NCI-H748 treated with DMSO at 0.1 percent for 48 hours (cell line): ENCODE results near the gene MAFG.

Experiments used
- DNase-seq: peaks from one replicate; lab custom pipeline; 2025; lab: John Stamatoyannopoulos, UW

MAFG gene

DNA sequence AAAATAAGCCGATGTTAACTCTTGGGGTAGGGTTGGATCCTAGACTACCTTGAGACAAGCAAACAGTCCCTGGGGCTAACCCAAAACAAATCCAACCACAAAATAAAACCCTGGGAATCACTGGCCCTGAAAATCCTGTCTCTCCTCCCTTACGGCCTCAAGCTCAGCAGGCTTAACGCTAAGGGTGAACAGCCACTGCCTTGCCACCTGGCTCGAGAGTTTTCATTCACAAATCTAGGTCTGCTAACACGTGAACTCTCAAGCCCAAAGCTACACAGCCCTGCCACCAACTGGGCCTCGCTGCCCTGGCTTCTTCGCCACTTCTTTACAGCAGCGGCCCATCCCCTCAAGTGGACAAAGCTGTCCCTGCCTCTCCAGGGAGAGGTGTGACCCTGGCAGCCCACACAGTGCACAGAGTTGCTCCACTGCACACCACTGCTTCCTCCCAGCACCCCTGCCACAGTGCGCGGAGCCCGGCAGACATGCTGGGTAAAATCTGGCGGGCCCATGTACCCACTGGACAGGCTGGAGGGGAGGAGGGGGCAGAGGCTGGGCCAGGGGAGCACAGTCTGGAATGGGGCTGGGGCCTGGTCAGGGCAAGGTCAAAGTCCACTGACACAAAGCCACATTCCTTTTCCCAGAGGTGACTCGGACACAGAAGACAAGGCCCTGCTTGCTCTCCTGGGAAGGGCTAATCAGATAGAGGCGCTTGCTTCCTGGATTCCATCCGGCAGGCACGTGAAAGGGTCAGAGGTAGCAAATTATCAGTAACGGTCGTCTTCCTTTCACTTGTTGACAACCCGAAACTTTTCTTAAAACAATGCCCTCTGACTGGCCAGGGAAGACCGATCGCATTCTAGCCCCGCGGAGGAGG, 17.3 kb downstream of the MAFG start:
- DNase-seq: no peak

- no peak for DNase-seq
These were observed 18.3 kb downstream of the MAFG start for GRCh38 chr17:81909231-81909630.

DNA sequence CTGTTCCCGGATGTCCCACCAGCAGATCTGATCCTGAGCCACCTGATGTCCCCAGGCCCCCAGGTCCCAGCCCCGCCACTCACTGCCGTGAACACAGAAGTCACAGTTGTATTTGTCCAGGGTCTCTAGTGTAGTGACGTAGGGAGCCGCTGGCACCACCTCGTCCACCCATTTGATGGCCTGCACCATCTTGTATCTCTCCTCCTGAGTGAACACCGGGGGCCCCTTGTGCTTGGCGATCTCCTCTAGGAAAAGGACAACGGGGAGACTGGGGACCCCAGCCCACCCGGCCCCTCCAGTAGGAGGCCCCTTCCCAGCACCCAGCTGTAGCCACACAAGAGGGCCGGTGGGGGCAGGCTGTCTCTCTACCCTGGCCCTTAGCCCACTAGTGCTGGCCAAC, 18.7 kb downstream of the MAFG start:
- DNase-seq: no peak

DNA sequence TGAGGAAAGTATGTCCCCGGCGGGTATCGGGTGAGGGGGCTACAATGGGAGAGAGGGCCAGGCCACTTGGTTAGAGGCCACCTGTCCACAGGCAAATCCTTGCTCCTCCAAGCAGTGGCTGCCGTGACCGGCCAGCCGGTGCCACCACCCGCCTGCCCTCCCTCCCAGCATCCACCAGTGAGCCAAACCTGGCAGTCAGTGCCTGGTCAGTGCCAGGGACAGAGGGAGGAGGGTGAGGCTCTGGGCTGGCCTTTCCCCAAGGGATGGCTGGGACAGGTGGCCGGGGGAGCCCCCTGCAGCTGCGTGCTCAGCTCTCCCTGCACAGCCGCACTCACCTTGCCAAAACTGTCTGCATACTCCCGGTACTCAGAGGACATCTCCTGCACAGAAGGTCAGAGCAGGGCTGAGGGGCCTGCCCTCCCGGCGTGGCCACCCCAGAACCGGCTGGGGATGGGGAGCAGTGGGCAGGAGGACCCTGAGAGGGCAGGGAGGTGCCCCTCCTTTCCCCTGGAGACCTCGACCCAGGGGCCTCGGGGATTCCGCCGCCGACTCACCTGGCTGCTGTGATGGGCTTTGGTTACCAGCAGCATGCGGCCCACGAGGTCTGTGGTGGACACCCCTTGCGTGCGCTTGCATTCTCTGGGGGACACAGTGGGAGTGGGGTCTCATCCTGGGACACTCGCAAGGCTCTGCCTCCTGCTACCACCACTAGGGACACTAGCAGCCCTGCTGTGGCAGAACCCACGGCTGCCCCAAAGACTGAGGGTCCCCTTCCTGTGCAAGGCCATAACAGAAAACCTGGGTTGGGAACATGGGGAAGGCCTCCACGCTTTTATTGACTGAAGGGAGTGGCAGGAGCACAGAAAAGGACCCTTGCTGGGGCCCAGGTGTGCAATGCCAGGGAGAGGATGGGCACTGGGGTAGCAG, 20.1 kb downstream of the MAFG start:
- no peak for DNase-seq

- DNase-seq: no peak
These were observed 20.9 kb downstream of the MAFG start for GRCh38 chr17:81906476-81907218.

DNA sequence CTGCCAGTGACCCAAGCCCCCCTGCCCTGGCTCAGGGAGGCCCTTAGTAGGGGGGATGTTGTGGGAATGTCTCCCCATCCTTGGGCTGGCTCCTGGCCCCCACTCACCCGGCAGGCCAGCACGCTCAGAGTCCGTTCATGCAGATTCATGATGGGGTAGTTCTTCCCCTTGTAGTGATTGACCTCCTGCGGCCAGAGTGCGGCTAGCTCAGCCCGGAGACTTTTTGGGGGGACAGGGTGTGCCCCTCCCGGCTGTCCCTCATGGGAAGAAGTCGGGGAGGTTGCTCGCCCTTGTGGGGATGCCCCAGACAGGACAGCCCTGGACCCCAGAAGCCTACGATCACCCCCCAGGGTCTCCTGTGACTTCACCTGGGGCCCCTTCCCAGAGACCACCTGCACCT, 21.5 kb downstream of the MAFG start:
- DNase-seq: no peak

GRCh38 chr17:81905424-81905875, 22.1 kb downstream of the MAFG start:
- DNase-seq: no peak

GRCh38 chr17:81904600-81905423, 22.7 kb downstream of the MAFG start:
- DNase-seq: no peak

- no peak for DNase-seq
These were observed 23.5 kb downstream of the MAFG start for GRCh38 chr17:81903896-81904599.

DNA sequence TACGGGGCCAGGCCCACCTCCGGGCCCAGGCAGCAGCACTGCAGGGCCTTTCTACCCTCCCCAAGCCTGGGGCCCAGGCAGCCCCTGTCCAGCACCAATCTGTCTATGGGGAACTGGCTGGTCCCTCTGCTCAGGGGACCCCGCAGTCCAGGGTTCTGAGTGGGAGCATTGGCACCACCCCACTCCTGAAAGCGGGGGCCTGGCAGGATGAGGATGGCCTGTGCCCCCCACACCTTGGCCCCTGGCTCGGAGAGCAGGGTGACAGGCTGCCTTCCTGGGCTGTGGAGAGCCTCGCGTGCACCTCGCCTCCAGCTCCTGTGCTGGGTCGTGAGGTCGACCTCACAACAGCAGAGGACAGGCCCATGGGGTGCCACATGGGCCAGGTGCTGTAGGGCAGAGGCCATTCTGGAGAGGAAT, 24.1 kb downstream of the MAFG start:
- no peak for DNase-seq

- DNase-seq: no peak
These were observed 24.7 kb downstream of the MAFG start for GRCh38 chr17:81902653-81903414.

- no peak for DNase-seq
These were observed 25.4 kb downstream of the MAFG start, which contains the start of gene NPB for GRCh38 chr17:81902023-81902652. Gene NPB (plus strand): TSS chr17:81902238. CDS start chr17:81902278, 40 bp downstream.

DNA sequence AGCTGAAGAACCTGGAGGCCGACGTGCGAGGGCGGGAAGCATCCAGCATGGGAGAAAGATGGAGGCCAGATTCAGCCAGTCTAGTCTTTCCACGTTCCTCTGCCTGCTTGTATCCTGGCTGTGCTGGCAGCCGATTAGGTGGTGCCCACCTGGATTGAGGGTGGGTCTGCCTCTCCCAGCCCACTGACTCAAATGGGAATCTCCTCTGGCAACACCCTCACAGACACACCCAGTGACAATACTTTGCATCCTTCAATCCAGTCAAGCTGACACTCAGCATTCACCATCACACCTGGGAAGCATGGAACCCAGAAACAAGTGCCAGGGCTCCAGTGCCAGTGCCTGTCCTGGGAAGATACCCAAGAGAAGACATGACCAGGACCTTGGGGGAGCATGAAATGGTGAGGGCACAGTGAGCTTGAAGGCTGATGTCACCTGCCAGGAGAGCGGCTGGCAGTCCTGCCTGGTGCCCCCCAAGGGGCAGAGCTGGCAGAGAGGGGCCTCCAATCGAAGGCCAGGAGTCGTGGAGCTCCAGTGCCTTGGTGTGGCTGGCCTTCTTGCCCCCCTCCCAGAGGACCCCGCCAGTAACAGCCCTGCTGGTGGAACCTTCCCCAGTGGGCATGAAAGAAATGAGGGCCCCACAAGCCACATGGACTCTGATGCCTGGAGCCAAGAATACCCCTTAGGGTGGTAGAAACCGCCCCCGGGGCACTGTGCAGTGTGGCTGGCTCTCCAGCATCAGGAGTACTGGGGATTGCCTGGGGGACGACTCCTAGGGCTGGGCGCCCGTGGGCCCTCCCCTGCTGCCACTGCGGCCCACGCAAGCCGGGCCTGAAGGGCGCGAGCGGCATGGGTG, 26.1 kb downstream of the MAFG start:
- no peak for DNase-seq

- DNase-seq: no peak
These were observed 27.2 kb downstream of the MAFG start for GRCh38 chr17:81900181-81900820.

DNA sequence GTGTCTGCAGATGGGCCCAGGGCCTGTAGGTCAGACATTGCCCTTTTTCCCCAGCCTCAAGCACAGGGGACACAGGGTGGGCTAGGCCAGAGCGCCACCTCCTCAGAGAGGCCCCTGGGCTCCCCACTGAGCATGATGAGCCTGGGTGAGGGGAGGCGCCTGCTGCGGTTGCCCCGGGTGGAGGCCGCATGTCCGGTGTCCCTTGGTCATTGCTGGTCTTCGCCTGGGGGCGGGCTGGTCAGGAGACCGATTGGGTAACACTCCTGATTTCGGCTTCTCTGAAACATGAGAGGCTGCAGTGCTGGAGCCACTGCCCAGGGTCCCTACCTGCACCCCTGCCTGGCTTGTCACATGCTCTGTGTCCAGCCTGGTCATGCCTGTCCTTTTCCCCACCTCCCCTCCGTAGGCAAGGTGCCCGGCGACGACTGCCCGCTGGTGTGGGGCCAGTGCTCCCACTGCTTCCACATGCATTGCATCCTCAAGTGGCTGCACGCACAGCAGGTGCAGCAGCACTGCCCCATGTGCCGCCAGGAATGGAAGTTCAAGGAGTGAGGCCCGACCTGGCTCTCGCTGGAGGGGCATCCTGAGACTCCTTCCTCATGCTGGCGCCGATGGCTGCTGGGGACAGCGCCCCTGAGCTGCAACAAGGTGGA, 27.9 kb downstream of the MAFG start:
- DNase-seq: no peak

DNA sequence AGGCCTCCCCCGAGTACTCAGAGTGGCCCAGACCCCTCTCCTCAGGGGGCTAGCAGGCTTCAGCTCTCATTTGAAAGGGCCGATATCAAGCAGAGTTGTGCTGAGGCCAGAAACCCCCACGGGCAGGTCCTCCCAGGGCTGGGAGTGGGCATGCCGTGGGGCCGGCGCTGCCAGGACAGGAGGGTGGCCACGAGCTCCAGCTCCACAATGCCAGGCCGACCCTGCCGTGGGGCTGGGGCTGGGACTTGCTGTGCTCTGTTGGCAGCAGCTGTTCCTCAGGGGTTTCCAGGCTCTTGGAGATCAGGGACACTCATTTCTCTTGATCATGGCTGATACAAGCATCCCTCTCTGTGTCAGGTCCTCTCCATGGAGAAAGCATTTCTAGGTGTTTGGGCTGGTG, 28.6 kb downstream of the MAFG start:
- DNase-seq: no peak
